Esophagus squamous epithelium (tissue), 4 donors: ENCODE measurements around the gene OR52K2. TPM values are rescaled to one million over a fixed set of nuclear protein-coding genes. Genes with fewer than 3 reads are reported as not detected.

Experiments used
- total RNA-seq, 4 donors: library from RNA; depleted of rRNA; stranded (reverse); fragments of >200 nt; gene quantifications; one replicate each; pipeline ENCODE4 v1.1.0, GENCODE V29; 2016

The OR52K2 gene
- total RNA-seq, 4 donors from 2014 or later, result not detected

Other genes with a start within 250 kb of the OR52K2 start
- gene OR52B4, start 80.9 kb upstream of the OR52K2 start, total RNA-seq, result not detected
- 10 to 100 TPM in 2 of 4 donors, 1 to 10 TPM in 2; 7.5 to 15.9 (median 10.1) TPM for gene TRIM21, start 55.6 kb upstream of the OR52K2 start, total RNA-seq
- not detected for gene OR52K1, start 33.4 kb downstream of the OR52K2 start, total RNA-seq
- not detected for gene OR52M1, start 95.9 kb downstream of the OR52K2 start, total RNA-seq
- gene OR52I2, start 132.4 kb downstream of the OR52K2 start, total RNA-seq, result not detected
- gene OR52I1, start 144.7 kb downstream of the OR52K2 start, total RNA-seq, result not detected
- gene TRIM68, start 158.9 kb downstream of the OR52K2 start, total RNA-seq, result 10 to 100 TPM in 2 of 4 donors, 1 to 10 TPM in 2; 6.2 to 12.1 (median 10.0) TPM
- gene OR51D1, start 188.2 kb downstream of the OR52K2 start, total RNA-seq, result not detected
- under 1 TPM in 1 of 4 donors, not detected in 3; 0.12 TPM for gene OR51E1, start 194.7 kb downstream of the OR52K2 start, total RNA-seq
- under 1 TPM in 1 of 4 donors, not detected in 3; 0.21 TPM for gene OR51E2, start 248.6 kb downstream of the OR52K2 start, total RNA-seq